Measurements from ENCODE around the gene HDAC4.

The HDAC4 gene

DNA sequence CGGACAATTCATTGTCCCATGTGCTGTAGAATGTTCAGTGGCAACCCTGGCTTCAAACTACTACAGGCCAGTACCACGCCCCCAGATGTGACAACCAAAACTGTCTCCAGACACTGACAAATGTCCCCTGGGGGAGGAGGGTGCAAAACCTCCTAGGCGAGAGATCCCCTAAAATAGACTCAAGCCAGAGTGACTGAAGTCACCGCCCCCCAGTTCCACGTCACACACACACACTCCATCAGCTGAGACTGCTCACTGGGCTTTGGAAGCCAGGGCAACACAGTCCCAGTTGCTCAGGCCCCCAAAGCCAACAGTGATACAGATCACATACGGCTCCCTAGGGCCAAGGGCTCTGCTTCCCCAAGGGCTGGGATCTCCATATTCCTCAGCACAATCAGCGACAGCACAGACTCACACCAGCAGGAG, 19.1 kb downstream of the HDAC4 start:
- DNase-seq = no peak

DNA sequence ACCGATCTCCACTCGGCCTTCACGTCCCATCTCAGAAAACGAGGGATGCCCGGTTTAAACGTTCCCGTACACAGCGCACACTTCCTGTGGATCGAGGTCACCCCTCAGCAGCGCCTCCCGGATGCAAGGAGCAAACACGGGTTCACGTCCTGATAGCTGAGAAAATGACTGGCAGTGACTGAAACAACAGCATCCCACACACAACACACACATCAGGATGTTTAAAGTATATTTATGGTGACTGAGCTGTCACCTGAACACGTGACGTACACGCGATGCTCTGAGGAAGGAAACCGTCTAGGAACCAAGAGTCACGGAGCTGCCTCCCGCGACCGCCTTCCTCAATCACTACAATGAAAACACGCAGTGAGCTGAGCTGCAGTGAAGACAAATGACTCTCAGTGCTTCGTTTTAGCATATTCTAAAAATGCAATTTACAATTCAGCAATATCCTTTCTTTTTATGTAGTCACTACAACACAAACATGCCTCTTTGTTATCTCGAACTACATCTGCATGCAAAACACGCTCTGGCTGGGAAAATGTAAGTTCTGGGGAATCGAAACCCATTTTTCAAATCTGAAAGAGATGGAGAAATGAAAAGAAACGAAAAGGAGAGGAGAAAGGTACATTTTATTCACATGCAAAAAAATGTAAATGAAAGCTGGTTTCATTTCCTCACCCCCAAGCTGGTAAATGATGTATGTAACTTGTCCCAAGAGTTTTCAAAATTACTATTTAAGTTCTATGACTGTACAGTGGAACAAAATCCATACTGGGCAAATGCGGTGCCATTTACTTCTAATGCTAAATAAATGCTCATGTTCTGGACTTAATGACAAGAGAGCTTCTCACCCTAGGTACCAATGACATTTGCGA, 19.8 kb downstream of the HDAC4 start:
- no peak for DNase-seq

DNA sequence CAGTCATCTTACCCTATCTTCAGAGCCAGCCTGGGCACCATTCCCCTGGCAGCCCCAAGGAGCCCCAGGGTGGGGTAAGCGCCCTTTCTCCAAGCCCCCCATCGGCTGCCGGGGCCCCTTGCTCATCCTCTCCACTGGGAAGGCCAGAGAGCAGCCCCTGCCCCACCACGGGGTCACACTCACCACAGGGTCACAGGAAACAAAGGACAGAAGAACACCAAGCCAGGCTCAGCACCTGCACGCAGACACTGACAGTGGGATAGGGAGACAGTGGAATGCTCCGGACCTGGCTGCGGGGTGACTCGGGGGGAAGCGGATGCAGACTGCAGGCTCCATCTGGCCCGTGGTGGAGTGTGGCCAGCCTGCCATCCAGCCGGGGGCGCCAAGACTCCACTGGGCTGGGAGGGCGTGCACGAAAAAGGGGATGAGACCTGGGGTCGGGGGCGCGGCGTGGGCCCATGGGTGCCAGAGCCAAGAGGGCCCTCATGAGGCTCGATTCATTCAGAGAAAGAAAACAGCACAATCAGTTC, 21.1 kb downstream of the HDAC4 start:
- DNase-seq = no peak

DNA sequence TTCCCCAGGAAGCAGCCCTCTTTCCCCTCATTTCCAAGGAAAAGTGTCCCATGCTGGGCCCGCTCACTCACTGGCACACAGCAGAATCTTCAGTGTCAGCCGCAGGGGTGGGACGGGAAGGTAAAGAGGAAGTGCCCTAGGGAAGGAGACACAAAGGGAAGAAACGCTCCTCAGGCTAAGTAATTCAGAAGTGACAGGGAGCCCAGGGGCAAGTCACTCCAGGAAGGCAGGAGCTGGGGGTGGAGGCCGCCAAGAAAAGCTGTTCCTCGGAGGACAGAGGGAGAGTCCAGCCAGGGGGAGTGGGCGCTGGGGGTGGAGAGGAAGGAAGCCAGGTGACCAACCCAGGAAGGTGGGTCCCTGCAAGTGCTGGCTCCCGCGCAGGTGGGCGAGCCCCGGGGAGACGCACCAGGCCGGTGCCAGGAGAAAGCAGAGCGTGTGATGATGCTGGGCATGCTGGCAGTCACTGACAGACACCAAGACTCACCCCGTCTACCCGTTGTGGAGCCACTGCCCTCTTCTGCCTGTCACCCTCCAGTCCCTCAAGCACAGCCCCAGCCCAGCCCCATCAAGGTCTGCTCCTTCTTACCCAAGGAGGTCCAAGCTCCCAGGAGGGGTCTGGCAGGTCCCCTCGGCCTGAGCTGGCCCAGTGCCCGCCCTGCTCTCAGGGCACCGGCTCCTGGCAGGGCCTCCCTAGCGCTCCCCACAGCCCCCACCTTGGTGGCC, 21.7 kb downstream of the HDAC4 start:
- no peak for DNase-seq

DNA sequence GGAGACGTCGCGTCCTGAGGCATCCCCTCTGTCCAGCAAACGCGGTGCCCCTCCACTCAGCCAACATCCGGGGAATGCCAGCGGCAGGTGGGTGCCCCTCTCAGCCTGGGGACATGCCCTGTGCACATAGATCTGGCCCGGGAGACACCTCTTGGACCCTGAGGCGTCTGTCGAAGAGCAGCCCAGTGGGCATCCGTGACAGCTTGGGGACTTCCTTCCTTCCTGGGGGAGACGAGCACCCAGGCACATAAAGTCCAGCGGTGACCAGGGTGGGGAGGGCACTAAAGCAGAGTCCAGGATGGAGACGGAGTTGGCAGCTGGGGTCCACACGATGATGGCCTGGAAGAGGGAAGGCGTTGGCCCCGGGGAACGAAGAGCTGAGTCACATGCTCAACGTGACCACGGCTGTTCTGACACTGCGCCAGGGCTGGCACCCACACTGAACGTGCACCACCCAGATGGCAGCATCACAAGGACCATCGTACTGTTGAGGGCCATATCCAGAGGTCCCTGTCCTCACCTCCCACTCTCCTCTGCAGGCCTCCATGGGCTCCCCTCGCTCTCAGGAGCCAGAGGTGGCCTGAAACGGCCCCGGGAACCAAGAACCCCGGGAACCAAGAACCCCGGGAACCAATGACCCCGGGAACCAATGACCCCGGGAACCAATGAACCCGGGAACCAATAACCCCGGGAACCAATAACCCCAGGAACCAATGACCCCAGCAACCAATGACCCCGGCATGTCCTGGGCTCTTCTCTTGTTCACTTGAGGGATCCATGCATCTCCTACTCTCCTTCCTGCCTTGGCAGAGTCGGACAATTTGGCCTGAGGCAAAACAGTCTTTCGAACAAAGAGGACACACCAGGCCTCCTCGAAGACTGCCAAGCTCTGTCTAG, 22.6 kb downstream of the HDAC4 start:
- no peak for DNase-seq

DNA sequence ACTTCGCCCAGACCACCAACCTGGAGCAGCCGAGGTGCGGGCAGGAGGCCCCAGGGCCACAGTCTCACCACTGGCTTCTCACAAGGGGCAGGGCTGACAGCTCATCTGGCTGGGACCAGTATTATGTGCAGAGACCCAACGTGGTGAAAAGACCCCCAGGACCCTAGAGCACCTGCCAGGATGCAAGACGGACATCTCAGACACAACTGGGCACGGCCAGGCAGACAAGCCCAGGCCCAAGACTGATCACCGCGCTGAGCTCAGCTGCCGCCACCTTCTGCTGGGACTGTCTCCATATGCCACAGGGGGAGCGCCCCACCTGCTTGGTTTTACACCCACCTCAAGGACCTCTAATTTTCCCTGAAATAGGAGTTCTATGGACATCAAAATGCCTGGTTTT, 23.2 kb downstream of the HDAC4 start:
- DNase-seq = no peak

DNA sequence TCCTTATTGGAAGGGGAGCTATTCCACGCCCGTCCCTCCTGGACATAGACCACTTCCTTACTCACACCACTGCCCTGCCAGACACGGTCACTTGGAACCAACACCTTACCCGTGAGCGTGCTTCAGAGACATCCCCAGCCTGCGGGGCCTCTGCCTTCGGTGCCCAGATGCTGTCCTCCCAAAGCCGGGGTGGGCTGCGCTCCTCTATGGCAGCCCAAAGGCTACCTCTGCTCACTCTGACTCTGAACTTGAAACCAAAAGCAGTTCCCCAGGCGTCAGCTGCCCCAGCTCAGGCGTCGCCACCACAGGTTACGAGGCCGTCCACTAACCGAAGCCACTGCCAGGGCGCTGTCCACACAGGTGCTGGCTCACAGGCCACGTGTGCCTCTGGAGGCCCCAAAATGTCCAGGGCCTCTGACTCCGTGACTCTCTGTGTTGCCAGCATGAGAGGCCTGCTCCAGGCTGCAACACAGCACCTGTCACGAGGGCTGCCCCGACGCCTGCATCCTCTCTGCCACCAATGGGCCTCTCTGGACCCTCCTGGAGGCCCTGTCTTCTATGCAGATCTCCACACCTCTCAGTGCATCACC, 23.8 kb downstream of the HDAC4 start:
- no peak for DNase-seq

DNA sequence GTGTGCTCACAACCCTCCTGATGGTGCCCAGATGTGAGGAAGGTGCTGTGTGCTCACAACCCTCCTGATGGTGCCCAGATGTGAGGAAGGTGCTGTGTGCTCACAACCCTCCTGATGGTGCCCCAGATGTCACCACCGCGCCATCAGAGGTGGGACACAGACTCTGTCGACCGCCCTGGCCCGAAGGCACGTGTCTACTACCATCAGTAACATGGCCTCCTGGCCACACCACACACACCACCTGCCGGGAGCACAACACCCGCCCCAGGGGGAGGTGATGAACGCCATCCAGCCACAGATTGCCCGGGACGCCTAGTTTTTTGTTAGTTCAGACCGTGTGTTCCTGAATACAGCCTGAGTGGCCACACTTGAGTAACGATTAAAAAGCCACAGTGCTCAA, 24.5 kb downstream of the HDAC4 start:
- no peak for DNase-seq

DNA sequence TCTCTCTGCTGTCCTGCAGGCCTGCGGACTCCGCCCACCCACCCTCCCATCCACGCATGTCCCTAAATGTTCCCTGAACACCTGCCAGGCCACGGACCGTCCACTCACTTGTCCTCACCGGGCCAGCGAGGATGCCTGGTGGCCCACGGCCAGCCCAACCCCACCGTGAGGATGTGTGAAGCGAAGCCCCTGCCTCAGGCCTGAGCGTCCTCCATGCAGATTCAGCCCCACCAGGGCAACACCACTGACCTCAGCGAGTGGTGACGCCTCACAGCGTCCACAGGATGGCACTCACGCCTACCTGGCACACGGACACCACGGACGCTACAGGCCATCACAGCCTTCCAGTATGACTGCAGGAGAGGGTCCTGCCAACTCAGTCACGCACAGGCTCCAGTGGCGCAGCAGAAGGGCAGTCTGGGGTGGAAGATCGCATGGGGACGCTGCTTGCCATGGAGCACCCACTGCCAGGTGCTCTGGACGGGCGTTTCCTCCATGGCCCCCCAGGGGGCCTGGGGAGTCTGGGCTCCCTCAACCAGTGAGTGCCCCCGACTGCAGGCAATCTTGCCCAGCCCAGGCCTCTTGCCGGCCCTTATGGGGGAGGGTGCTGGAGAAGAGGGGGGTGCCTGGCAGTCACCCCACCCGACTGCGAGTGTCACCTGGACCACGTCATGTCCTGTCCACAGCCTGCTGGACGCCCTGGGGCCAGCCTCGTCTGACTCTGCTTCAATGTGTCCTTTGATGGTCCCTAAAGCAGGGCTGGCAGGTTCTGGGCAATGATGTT, 25.4 kb downstream of the HDAC4 start:
- no peak for DNase-seq

DNA sequence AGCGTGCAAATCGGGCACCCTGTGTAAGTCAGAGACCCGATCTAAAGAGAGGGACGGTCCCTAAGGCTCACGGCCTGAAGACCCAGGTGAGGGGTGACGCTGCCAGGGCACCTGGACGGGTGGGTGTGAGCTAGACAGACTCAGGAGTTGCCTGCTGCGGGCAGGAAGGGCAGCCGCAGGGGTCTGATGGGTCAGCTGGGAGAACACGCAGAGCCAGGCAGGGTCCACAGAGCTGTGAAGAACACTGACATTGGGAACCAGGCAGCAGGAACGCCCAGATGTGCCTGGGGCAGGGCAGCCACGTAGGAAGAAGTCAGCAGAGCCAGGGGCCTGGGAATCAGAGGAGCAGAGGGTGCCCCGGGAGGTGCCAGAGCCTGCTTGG, 25.9 kb downstream of the HDAC4 start:
- no peak for DNase-seq

DNA sequence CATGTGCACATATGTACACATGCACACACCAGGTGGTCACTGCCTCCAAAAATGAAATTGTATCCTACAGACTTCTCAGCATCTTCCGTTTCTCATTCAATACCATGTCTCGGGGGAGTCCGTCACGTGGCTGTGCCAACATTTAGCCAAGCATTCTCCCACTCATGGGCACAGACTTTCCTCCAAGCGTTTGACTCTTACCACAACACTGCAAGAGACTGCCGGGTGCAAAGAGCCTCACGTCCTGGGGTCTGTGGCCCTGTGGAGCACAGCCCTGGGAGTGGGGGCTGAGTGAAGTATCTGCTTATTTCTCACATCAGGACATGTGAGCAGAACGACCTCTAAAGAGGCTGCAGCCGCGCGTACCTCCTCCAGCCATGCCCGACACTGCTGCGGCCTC, 28.0 kb downstream of the HDAC4 start:
- DNase-seq = no peak

DNA sequence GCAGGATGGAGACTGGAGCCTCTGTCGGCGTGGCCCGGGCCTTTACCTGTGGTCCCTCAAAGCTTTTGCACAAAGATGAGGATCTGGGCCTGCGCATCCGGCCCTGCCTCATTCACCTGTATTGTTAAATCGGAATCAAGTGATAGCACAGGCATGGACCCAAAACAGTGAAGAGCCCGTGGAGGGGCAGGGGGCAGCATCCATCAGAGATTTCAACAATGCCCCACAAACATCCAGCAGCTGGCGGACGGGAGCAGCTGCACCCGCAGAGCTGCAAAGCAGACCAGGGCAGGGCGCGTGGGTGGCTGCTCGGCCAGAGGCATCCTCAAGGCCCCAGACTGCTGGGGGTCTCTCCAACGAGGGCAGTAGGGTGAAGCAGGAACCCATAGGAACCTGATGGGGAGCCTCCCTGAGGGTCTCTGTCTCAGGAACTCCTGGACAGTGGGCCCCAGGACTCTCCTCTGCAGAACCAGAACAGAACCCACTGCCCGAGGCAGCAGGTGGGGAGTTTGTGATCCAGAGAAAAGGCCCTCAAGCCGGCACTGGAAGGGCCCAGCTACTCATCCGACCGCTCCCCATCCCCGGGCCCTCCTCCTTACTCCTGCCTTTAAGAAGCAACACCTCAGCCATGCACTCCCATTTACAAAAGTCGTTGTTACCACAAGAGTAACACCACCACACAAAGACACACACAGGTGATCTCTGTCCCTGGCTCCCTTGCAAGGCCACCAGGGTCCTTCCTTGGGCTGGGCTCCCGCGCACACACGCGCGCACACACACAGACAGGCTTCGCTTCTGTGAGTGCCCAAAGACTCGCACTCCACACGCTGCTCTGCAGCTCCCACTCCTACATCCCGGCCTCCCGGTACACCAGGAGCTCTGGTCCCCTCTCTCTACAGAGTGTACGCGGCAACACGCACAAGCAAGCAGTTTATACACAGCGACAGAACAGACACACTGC, 28.8 kb downstream of the HDAC4 start:
- DNase-seq = no peak

DNA sequence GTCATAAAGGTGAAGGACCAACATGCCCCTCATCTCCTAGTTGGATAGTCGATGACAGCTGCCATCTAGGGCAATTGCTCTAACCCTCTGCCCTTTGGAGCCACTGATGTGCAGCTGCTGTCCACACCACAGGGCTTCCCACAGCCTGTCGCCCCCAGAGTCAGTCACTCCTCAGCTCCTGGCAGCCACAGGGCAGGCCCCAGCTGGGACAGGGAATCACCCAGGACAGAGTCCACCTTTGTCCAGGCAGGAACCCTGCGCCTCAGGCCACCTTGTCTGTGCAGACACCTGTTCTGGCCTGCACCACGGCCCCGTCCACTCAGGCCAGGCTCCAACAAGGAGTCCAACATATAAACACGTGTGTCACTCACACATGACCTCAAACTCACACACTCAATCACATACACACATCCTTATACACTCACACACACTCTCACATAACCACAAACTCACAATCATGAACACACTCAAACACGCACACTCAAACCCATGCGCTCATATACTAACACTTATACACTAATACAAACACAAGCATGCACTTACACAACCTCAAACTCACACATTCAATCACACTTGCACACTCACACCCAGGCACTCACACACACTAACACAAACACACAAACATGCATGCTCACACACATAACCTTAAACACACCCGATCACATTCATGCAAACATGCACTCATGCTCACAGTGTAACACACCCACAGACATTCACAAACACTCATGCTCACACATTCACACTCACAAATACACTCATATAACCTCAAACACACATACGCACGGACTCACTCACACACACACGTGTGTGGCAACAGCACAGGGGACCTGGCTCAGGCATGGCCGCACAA, 29.7 kb downstream of the HDAC4 start:
- no peak for DNase-seq

DNA sequence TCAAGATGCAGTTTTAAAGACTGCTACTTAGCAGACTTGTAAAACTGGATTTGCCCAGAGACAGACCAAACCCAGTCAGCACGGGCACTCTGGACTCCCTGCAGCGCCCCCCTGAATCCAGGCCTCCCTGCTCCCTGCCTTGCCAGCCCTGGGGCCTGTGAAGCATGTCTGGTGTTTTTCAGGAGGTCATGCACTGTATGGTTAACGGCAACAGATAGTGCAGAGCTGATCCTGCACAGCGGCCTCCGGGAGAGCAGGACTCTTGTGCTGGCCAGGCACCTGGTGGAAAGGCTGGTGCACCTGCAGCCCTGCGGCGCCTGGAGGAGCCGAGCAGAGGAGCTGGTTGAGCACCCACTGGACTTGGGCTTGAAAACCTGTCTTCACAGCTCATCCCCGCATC, 30.4 kb downstream of the HDAC4 start:
- no peak for DNase-seq

DNA sequence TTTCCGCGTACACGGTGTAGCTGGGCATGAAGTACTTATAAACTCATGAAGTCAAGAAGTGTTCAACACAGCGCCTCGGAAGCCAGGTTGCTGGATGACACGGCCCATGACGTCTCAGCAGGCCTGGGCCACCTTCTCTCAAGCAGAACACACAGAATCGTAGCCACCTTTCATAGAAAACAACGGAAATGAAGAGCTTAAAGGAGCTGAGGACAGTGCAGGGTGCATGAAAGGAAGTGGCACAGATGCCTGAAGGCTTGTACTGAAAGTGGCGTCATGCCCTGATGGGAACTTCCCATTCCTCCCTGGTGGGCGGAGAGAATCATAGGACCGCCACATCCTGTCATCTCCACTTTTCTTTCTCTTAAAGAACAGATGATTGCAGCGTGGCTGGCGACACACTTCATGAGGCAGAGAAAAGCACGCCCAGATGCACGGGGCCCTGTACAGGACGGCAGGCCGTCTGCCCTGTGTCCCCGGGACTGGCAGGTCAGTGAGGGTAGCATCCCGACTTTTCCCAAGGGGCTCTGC, 31.1 kb downstream of the HDAC4 start:
- no peak for DNase-seq

DNA sequence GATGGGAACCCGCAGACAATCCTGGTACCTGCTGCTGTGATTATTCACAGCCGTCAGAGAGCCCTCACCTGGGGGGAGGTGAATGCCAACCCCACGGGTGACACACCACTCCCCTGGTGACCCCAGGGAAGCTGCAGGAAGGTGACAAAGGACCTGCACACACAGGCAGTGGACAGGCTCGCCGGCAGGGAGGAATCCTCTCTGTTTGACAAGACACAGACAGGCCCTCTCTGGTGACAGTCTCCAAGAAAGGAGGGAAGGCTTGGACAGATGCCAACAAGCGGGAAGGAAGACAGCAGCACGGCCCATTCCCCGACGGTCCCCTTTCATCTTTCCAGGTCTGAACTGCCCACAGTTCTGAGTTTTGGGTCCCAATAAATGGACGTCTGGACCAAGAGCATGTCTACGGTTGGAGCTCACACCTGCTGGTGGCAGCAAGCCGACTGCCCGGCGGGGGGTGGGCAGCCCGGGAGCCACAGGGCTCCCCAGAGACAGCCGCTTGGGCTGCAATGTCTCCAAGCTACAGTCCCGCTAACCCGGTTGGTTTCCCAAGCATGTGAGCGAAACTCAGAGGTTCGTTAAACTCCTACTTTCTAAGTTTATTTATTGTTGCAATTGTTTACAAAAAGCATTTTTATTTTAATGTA, 31.8 kb downstream of the HDAC4 start:
- peak; percentile 1 for DNase-seq

DNA sequence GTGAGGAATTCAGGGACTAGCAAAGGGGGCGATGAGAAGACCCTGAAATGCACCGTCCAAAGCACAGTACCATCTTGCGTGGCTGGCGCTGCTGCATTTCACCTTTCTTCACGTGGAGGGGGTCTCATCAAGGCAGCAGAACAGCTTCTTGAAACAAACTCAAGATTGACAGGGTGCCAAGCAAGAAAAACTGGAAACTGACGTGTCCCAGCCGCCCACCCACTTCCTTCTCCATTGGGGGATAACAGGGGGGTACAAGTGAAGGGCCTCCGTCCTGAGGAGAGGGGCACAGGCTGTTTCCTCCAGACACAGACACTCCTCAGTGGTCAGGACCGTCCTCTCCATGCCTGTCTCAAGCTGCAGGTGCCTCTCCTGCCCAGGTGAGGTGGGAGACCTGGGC, 32.5 kb downstream of the HDAC4 start:
- no peak for DNase-seq

DNA sequence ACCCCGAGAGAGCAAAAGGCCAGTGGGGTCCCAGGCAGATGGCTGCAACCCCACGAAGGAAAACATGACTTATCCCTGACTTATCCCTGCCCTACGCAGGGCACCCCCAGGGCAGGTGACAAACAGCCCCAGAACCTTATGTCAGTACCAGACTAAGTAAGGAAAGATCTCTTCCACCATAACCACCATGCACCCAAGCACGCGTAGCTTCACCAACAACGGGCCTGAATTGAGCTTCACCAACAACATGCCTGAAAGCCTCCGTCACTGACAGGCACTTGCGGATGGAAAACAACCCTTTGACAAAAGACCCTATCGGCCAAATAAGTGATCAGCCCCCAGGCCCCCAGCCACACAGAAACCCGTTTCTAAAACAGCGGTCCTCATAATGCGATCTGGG, 34.1 kb downstream of the HDAC4 start:
- DNase-seq = no peak
